OCI-LY7 (cell line): ENCODE results near the gene PARVB.

Source experiments
- EZH2phosphoT487 ChIP-seq: fragments of 200-600 bp; sonication (generic); IDR thresholded peaks from 2 replicates; pipeline ENCODE4 v1.6.1; 2018; ENCODE audit warnings: low read depth, borderline replicate concordance, mild to moderate bottlenecking, mixed run types, antibody characterized with exemption, low read length, moderate library complexity, mixed read lengths
- TF ChIP-seq, protein P1 (sequence below): fragments of 200-600 bp; sonication (generic); conservative IDR thresholded peaks from 2 replicates; pipeline ENCODE4 v1.5.1; 2014; ENCODE audit warnings: mild to moderate bottlenecking, antibody characterized with exemption, low read length, moderate library complexity, mixed read lengths

DNA sequence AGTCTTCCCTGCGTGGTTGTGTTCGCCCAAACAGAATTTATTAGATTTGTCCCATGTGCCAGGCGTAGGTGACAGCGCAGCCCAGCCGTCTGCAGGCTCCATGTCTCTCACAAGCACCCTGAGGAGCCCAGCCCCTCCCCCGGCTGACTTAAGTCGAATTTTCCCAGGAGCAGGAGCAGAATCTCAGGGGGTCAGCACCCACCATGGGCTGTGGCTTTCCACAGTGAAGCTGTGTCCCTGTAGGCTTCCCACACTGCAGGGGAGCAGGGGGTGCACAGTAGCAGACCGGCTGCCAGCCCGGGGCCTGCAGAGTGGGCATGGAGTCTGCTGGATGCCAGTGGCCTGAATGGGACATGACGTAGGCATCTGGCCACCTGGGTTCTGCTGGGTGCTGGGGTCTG is 172.6 kb downstream of the PARVB start:
- TF ChIP-seq, protein P1, sequence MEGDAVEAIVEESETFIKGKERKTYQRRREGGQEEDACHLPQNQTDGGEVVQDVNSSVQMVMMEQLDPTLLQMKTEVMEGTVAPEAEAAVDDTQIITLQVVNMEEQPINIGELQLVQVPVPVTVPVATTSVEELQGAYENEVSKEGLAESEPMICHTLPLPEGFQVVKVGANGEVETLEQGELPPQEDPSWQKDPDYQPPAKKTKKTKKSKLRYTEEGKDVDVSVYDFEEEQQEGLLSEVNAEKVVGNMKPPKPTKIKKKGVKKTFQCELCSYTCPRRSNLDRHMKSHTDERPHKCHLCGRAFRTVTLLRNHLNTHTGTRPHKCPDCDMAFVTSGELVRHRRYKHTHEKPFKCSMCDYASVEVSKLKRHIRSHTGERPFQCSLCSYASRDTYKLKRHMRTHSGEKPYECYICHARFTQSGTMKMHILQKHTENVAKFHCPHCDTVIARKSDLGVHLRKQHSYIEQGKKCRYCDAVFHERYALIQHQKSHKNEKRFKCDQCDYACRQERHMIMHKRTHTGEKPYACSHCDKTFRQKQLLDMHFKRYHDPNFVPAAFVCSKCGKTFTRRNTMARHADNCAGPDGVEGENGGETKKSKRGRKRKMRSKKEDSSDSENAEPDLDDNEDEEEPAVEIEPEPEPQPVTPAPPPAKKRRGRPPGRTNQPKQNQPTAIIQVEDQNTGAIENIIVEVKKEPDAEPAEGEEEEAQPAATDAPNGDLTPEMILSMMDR: no peak
- no peak for TF ChIP-seq EZH2phosphoT487
